Hypothalamus (tissue), 51 donors: ENCODE measurements around the gene ZC3H18.

Experiments
- DNase-seq, 51 donors: peaks; one replicate each; lab custom pipeline; 2025; lab: John Stamatoyannopoulos, UW

The ZC3H18 gene

DNA sequence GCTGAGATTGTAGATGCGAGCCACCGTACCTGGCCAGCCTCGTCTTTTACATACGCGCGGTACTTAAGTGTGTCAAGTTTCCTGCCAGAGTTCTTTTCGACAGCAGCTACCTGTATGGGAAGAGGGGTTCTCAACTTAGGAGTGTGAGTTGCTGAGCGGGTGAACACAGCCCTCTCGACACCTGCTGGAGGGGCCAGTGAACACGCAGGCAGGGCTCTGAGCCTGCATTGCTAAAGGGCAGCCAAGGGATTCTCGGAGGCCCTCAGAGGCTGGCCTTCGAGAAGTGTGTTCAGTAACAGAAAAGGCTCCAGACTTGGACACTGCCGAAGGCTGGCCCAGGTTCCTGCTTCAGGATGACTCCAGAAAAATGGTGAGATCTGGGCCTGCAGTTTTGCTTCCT lies 6.1 kb downstream of the ZC3H18 start:
- no peak for DNase-seq

DNA sequence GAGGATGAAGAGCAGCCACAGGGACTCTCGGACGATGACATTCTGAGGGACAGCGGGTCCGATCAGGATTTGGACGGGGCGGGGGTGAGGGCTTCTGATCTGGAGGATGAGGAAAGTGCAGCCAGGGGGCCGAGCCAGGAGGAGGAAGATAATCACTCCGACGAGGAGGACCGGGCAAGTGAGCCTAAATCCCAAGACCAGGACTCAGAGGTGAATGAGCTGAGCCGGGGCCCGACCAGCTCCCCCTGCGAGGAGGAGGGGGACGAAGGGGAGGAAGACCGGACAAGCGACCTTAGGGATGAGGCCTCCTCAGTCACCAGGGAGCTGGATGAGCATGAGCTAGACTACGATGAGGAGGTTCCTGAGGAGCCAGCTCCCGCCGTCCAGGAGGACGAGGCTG lies 7.0 kb downstream of the ZC3H18 start:
- DNase-seq, result no peak

DNA sequence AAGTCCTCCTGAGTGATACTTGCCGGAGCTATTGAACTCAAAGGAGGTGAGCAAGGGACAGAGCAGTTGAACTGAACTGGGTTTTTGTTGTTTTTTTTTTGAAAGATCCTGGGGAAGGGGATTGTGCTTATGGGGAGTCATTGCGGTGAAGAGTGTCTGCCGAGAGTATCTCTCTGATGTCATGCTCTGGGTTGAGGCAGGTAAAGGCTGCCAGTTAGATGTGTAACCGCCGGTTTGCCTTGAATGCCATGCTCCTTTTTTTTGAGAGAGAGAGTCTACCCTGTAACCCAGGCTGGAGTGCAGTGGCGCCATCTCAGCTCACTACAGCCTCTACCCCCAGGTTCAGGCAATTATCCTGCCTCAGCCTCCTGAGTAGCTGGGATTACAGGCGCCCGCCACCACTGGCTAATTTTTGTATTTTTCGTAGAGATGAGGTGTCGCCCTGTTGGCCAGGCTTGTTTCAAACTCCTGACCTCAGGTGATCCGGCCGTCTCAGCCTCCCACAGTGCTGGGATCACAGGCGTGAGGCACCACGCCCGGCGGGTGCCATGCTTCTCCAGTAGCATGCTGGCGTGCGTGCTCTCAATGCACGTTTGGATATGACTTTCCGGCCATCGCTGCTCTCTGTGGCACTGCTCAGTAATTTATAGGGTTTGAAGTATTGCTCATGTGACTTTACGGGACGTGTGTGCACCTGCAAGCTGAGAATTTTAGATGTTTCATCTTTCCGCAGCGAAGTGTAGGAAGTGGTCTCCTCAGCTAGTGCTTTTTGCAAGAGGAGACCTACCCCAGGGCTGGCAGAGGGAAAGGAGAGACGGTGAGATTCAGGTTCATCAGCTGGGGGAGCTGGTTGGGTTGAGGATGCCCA lies 8.5 kb downstream of the ZC3H18 start:
- DNase-seq, result no peak

DNA sequence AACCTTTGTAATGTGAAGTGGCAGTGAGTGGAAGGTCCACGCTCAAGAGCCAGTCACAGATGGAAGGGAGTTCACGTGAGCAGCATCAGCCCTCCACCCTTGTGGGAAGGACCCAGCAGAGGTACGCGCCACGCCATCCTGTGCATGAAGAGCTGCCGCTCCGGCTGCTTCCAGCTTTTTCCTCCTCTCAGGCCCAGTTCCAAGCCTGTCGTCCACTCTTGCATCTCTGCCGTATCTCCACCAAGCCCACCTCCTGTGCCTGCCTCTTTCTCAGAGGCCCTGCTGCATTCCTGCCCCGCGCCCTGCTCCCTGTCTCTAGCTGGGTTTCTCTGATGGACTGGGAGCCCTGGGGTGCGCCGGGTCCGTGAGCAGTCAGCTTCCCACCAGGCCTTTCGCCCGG lies 10.2 kb downstream of the ZC3H18 start:
- no peak for DNase-seq

DNA sequence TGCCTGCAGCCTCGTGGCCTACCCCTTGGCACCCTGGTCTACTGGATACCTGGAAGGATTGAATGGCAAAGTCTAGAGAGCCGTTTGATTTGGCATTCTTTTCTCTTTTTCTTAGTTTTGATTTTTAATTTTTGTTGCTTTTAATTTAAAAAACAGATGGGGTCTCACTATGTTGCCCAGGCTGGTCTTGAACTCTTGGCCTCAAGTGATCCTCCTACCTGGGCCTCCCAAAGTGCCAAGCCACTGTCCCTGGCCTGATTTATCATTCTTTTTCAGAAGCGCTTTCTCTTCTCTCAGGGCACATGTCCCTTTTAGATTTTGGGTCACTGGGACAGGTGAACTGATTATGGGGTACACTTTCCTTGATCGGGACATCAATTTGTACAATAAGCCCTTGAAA lies 10.8 kb downstream of the ZC3H18 start:
- no peak for DNase-seq

DNA sequence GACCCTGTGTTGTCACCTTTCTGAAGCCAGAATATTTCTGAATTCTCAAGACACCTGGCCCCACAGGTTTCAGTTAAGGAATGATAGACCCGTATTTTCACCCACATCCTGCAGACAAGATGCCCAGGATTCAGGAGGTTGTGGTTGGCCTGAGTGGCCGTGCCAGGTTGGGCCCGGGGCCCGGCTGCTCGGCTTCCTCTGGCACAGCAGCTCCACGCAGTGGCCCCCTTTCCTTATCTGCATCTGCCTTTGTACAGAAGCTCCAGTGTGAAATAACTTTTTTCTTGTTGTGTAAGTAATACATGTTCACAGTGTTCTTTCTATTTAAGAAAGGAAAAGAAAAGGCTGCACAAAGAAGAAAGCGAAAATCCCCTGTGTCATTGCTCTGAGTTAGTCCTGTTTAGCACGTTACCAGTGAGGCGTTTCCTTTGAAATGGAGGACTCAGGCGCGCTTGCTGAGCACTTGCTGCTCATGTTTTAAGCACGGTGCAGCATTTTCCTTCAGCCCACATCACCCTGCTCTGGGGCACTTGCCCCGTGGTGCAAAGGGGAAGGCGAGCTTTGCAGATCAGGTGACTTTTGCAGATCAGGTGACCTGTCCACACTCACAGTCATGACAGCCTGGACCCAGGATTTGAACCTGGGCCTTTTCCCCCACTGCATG lies 12.8 kb downstream of the ZC3H18 start:
- DNase-seq, result no peak

DNA sequence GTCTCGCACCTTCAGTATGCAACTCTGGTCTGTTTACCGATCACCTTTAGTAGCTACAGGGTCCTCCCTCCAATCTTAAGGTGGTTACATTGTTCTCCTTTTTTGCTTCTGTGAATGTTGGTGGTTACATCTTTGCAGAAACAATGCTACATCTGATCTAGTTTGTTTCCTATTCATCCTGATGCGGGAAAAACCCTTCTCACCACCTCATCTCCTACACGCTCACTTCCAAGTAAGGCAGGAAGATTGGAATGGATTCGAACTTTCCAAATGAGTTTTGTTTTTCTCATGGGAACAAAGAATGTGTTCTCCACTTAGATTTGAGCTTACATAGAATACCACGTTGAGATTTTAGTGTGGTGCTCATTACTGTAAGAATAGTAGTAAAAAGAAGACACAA lies 14.5 kb downstream of the ZC3H18 start:
- DNase-seq, result no peak

DNA sequence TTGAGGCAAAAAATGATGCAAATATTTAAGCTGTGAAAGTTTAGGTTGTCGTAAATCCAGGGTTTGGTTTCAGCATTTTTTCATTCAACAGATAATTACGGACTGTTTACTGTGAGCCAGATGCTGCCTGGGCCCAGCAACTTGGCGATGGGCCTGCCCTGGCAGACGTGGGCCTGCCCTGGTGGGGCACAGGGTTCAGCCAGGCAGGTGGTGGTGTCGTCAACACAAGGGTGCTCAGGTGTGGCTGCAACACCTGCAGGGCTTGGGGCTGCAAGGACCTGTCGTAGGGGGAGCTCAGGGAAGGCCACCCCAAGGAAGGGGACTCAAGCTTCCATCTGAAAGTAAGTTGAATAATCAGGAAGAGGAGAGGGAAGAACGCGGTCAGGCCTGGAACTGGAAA lies 15.1 kb downstream of the ZC3H18 start:
- DNase-seq, result no peak

DNA sequence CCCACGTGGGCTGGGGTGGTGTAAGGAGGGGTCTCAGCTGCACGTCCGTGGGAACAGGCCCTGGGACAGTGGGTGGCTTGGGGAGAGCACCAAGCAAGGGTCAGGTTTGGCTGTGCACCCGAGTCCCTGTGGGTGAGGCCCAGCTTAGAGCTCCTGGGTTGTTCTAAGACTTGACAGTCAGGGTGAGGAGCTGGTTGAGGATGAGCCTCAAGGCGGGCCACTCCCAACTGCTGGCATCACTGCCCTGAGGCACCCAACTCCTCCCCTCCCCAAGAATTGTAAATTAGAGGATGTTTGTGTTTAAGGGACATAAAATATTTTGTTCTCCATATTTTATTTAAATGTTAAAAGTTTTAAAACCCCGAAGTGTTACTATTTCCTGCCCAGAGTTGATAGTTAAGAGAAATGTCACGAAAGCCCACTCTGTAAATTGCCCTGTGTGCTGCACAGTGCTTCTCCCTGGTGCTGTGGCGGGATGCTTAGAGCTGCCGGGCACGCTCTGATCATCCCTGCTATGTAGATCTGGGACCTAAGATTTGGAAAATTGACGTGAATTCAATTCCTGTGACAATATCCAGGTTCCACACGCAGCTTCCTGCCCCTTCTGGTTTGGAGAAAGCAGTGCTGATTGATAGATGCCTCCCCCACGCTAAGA lies 15.9 kb downstream of the ZC3H18 start:
- DNase-seq, result no peak

DNA sequence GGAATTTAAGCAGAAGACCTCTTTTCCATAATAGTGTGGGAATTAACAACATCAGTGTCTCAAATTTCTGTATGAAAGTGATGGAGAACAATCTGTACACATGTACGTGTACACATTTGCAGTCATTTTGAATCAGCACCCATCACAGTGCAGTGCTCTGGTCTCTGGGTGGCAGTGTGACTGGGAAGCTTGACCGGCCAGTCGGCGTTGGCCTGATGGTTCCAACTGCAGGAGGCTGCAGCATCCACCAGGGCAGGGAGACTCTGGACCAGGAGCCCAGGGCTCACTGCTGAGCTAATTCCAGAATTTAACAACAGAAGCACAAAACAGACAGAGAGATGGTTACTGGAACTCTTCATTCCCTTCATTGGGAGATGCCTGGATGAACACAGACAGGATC lies 17.9 kb downstream of the ZC3H18 start:
- no peak for DNase-seq

DNA sequence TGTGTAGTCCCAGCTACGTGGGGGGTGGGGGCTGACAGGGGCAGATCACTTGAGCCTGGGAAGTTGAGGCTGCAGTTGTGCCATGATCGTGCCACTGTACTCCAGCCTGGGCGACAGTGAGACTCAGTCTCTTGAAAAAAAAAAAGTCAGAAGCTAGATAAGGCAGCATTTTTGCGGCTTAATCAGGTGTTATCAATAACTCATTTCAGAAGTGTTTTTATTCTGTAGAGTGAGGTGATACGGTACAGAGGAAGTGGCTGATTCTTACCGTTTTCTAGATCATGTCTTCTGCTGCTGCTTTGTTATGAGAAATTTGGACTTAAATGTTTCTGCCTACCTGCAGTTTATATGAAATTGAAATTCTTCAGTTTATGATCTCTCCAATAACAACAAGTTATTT lies 18.6 kb downstream of the ZC3H18 start:
- DNase-seq, result no peak

DNA sequence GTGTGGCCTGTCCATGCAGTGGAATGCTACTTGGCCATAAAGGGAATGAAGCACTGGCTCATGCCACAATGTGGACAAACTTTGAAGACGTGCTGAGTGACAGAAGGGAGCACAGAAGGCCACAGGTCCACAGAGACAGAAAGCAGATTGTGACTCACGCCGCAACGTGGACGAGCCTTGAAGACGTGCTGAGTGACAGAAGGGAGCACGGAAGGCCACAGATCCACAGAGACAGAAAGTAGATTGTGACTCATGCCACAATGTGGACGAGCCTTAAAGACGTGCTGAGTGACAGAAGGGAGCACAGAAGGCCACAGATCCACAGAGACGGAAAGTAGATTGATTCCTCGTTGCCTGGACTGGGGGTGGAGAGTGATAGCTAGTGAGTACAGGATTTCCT lies 19.2 kb downstream of the ZC3H18 start:
- no peak for DNase-seq

DNA sequence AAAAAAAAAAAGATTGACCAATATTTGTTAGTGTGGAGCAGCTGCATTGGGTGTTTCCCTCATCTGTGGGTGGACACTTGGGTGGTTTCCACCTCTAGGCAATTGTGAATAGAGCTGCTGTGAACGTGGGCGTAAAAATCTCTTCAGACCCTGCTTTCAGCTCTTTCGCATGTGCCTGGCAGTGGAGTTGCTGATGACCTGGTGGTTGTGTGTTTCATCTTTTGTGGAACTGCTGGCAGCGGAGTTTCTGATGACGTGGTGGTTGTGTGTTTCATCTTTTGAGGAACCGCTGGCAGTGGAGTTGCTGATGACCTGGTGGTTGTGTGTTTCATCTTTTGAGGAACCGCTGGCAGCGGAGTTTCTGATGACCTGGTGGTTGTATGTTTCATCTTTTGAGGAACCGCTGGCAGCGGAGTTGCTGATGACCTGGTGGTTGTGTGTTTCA lies 21.4 kb downstream of the ZC3H18 start:
- DNase-seq, result peak in 18 of 51 donors; percentile 5 to 63 (median 28)

DNA sequence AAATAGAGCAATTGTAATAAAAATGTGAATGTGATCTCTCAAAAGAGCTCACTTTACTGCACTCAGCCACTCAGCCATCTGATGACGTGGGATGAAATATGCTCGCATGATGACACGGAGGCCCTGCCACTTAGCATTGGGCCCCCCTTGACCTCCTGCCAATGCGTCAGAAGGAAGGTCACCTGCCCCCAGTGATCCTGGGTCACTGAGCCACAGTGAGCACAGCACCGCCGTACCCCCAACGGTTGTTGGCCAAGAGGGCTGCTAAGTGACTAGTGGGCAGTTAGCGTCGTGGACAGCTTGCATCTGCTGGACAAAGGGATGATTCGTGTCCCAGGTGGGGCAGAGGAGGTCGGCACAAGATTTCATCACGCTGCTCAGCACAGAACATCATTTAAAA lies 22.9 kb downstream of the ZC3H18 start:
- DNase-seq, result no peak

DNA sequence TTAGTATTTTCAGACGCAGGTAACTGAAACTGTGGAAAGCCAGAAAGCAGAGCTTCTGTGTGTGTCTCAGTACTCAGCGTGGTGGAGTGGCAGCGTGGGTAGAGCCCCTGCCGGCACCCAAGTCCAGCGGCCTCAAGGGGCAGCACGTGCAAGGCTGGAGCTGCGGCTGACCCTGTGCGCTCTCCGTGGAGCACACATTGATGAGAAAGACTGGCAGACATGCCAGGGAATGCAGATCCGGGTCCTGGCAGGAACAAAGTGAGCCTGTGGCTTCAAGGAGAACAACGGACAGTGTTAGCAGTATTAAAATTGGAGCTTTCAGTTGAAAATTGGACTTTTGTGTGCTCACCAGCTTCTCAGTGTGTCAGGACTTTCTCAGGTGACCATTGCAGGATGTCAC lies 23.3 kb downstream of the ZC3H18 start:
- DNase-seq, result peak in 38 of 51 donors; percentile 4 to 77 (median 50)

DNA sequence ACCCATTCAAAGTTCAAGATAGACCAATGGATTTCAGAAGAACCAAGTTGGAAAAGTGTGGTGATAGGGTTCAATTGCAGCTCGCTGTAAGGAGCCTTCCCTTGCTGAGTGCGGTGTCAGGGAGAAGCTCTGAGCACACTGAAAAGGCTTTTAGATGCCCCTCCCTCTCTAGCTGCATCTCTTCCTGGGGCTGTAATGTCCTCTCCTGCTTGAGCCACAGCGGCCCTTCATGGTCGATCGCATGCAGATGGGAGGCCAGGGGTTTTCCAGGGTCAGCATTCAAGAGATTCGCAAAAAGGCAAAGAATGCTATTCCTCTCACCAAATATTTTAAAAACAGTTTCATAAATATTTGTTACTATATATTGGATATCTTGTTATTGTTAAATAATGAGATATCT lies 23.7 kb downstream of the ZC3H18 start:
- DNase-seq, result peak in 1 of 51 donors; percentile 12

DNA sequence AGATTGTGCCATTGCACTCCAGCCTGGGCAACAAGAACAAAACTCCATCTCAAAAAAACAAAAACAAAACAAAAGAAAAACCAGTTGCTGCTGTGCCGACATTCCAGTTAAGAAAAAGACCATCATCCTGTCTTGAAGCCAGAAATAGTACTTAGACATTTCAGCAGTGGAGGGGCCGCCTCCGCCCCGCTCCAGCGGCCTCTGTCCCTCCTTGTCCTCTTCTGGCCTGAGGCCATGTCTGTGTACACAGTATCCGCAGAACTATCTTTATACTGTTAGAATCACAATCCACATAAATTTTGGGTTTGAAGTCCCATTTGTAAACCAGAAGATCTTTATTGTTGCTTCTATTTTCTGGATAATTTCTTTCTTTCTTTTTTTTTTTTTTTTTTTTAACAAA lies 24.9 kb downstream of the ZC3H18 start:
- no peak for DNase-seq

DNA sequence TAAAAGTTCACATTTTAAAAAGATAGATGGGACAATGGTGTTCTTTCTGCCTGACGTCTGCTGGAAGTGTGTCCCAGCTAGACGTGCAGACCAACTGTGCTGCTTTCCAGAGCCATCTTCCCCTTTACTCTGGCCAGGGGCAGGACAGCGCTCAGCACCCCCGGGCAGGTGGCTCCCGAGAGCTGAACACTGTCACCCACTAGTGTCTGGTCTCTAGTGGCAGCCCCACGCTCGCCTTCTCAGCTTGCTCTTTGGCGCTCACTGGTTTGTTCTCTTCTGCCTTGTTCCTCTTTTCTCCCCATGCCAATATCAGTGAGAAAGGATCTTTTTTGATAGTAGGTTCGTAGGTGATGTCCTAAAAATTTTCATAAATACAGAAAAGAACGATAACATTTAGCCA lies 25.7 kb downstream of the ZC3H18 start:
- no peak for DNase-seq

DNA sequence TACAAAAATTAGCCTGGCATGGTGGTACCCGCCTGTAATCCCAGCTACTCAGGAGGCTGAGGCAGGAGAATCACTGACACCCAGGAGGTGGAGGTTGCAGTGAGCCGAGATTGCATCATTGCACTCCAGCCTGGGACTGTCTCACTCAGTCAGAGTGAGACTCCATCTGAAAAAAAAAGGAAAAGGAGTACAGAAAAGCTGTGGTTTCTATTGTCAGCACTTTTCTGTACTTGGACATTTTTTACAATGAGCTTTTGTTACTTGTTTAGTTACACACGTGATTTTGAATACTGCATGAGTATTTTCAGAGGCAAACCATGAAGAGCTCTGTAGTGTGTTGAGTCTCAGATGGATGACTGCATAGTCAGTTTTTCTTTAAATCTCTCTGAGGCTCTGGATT lies 26.3 kb downstream of the ZC3H18 start:
- DNase-seq, result peak in 5 of 51 donors; percentile 5 to 54 (median 29)

DNA sequence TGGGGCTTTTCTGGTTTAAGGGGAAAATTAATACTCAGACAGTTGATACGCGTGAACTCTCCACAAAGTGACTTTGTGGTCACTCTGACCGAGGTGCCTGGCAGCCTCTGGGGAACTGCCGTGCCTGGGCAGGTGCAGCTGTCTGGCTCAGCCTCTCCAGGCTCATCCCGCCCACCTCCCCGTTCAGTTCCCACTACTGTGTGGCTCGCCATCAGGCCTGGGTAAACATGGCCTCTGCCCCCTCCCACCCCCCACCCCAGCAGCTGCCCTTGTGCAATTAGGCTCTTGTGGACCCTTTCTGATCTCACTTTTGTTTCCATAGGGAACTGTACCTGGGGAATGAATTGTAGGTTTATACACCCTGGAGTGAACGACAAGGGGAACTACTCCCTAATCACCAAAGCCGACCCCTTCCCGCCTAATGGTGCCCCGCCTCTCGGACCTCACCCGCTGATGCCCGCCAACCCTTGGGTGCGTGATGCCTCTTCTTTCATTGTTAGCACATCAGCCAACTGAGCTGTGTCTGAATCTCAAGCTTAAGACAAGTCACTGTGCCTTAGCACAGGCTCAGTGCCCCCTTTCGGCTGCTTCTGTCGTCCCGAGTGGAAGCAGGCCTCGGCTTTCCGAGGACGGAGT lies 27.8 kb downstream of the ZC3H18 start:
- DNase-seq, result no peak

DNA sequence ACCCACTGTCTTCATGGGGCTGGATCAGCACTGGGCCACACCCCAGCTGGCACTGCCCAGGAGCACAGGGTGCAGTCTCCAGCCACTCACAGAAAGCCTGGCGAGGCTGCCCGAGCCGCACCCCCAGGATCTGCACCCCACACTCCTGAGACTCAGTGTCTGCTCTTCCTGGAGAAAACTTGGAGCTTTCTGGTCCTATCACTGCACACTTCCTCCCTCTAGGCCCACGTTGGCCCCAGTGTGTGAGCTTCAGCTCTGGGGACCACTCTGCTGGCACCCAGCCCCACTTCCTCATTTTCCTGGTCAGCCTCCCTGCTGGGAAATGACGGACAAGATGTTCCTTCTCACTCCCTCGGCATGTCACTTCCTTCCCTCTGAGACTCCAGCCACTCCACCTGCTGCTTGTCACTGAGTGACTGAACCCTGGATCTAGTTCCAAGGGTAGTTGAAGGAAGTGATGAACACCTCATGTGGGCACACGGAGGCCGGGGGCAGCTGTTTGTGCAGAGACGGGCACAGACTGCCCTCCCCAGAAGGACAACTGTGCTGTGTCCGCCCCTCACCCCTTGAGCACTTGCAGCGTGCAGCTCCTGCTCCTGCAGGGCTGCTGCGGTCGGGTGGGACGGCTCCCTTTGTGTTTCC lies 29.0 kb downstream of the ZC3H18 start:
- peak in 35 of 51 donors; percentile 11 to 65 (median 30) for DNase-seq
